Common myeloid progenitor, CD34-positive (primary cell): ENCODE data around the gene CETN3.
"Not testable (repeated sequence)": the region's sequence is repeated elsewhere in the genome, so short reads cannot be mapped to it uniquely, and the experiment has no call there.

Experiments used
- CTCF ChIA-PET: fragments of 350-600 bp; sonication (Branson Sonifier 250); formaldehyde crosslinking; loops from one replicate; lab custom pipeline; 2021; ENCODE audit warnings: antibody characterized with exemption; lab: Charles Lee
- POLR2A ChIA-PET: fragments of 350-600 bp; sonication (Branson Sonifier 250); formaldehyde crosslinking; loops from one replicate; lab custom pipeline; 2021; ENCODE audit warnings: antibody characterized with exemption; lab: Charles Lee
- DNase-seq, 3 donors: peaks; one replicate each; pipeline versions ENCODE4 v3.0.0 to v3.0.0-alpha.2; 2013
- H3K27ac ChIP-seq, 2 experiments: 1 replicate in 1 of 2; 2 replicates in 1 of 2; pipeline ENCODE4 v1.7.0; 2013; ENCODE audit warnings: inconsistent platforms in 2 of 2, low read length in 2 of 2, mild to moderate bottlenecking in 2 of 2, low read depth in 1 of 2, moderate library complexity in 1 of 2; ENCODE audit not compliant: severe bottlenecking in 2 of 2, insufficient read depth in 1 of 2, poor library complexity in 1 of 2
- H3K27me3 ChIP-seq, 5 experiments: replicated peaks in 2 of 5; 1 replicate in 3 of 5; 2 replicates in 2 of 5; pipeline versions ENCODE4 v1.6.1 to v1.7.0; 2013; ENCODE audit warnings: low read length in 4 of 5, mild to moderate bottlenecking in 2 of 5, moderate library complexity in 2 of 5, inconsistent platforms in 1 of 5; ENCODE audit not compliant: insufficient read depth in 5 of 5, control insufficient read depth in 4 of 5
- H3K36me3 ChIP-seq, 4 experiments: 1 replicate in 2 of 4; 2 replicates in 2 of 4; pipeline versions ENCODE4 v1.6.1 to v1.7.0; 2013; ENCODE audit warnings: low read length in 3 of 4, control low read depth in 1 of 4, mild to moderate bottlenecking in 1 of 4; ENCODE audit not compliant: control insufficient read depth in 4 of 4, insufficient read depth in 4 of 4
- H3K4me1 ChIP-seq, 4 experiments: 1 replicate in 3 of 4; 2 replicates in 1 of 4; pipeline versions ENCODE4 v1.6.1 to v1.7.1; 2013; ENCODE audit warnings: low read length in 3 of 4, mild to moderate bottlenecking in 3 of 4, control low read depth in 1 of 4, inconsistent platforms in 1 of 4, moderate library complexity in 1 of 4; ENCODE audit not compliant: control insufficient read depth in 4 of 4, insufficient read depth in 4 of 4; ENCODE audit errors: control extremely low read depth in 1 of 4
- H3K4me3 ChIP-seq, 7 experiments: 1 replicate in 4 of 7; 2 replicates in 3 of 7; pipeline versions ENCODE4 v1.5.1 to v1.7.0; 2013; ENCODE audit warnings: mild to moderate bottlenecking in 7 of 7, low read length in 6 of 7, moderate library complexity in 6 of 7, inconsistent platforms in 2 of 7, low read depth in 2 of 7, control low read depth in 1 of 7; ENCODE audit not compliant: insufficient read depth in 4 of 7, control insufficient read depth in 1 of 7; ENCODE audit errors: extremely low read depth in 1 of 7
- H3K9me3 ChIP-seq, 5 experiments: 1 replicate in 4 of 5; 2 replicates in 1 of 5; pipeline versions ENCODE4 v1.6.1 to v1.7.1; 2013; ENCODE audit warnings: low read length in 4 of 5, mild to moderate bottlenecking in 2 of 5, inconsistent platforms in 1 of 5, low read depth in 1 of 5, moderate library complexity in 1 of 5; ENCODE audit not compliant: control insufficient read depth in 4 of 5, insufficient read depth in 2 of 5; ENCODE audit errors: control extremely low read depth in 1 of 5
- WGBS: methylation state at CpG from one replicate; pipeline ENCODE4 v1.1.5; 2013; ENCODE audit not compliant: insufficient coverage; 5-methylcytosine and 5-hydroxymethylcytosine counted together

The CETN3 gene

GRCh38 chr5:90355635-90356034 lies 53.9 kb downstream of the CETN3 start:
- CTCF ChIA-PET: no interaction called here
- POLR2A ChIA-PET: no interaction called here
- Histone ChIP-seq H3K27ac (no peak overlapping the region), H3K9me3 (peaks cover 0 to 6% (median 1%) of the 10 kb centered on the region in 5 experiments), H3K4me1 (no peaks in the 10 kb centered on the region), H3K36me3 (no peaks in the 10 kb centered on the region), H3K27me3 (no peaks in the 10 kb centered on the region), H3K4me3 (no peak overlapping the region)
- WGBS: 100% methylated on average over 1 of the region's 1 CpG
- no peak for DNase-seq

- no peak for DNase-seq
- WGBS: 100% methylated on average over 3 of the region's 3 CpGs
- no peaks in the 10 kb centered on the region for H3K36me3 ChIP-seq
- no peak overlapping the region for H3K27ac ChIP-seq
- H3K27me3 ChIP-seq: no peaks in the 10 kb centered on the region
- peaks cover 0 to 6% (median 1%) of the 10 kb centered on the region in 5 experiments for H3K9me3 ChIP-seq
- no peaks in the 10 kb centered on the region for H3K4me1 ChIP-seq
- ChIA-PET POLR2A (no interaction called here), CTCF (no interaction called here)
- no peak overlapping the region for H3K4me3 ChIP-seq
Observed at GRCh38 chr5:90353254-90353653, 56.3 kb downstream of the CETN3 start.

GRCh38 chr5:90351101-90351500 lies 58.5 kb downstream of the CETN3 start:
- H3K36me3 ChIP-seq: no peaks in the 10 kb centered on the region

GRCh38 chr5:90347462-90347861 lies 62.1 kb downstream of the CETN3 start:
- Histone ChIP-seq H3K4me1 (no peaks in the 10 kb centered on the region), H3K9me3 (no peaks in the 10 kb centered on the region), H3K4me3 (no peak overlapping the region), H3K27ac (no peak overlapping the region), H3K27me3 (no peaks in the 10 kb centered on the region), H3K36me3 (no peaks in the 10 kb centered on the region)
- DNase-seq: no peak
- ChIA-PET CTCF (interaction anchor here (1.2 kb wide), 1 partner anchor 31 kb away, joined by 3 read pairs; no protein-coding TSS in a partner anchor), POLR2A (no interaction called here)

More at GRCh38 chr5:90351101-90351500, 58.5 kb downstream of the CETN3 start:
- POLR2A ChIA-PET: no interaction called here
- Histone ChIP-seq H3K27me3 (no peaks in the 10 kb centered on the region), H3K9me3 (peaks cover 0 to 6% (median 1%) of the 10 kb centered on the region in 5 experiments), H3K4me3 (no peak overlapping the region), H3K4me1 (no peaks in the 10 kb centered on the region), H3K27ac (no peak overlapping the region)
- CTCF ChIA-PET: no interaction called here
- WGBS: 95% methylated on average over 3 of the region's 3 CpGs
- DNase-seq: no peak

GRCh38 chr5:90345684-90346083 lies 63.9 kb downstream of the CETN3 start:
- H3K9me3 ChIP-seq: no peaks in the 10 kb centered on the region
- no peaks in the 10 kb centered on the region for H3K36me3 ChIP-seq
- no peak overlapping the region for H3K4me3 ChIP-seq
- no peaks in the 10 kb centered on the region for H3K27me3 ChIP-seq
- no peak overlapping the region for H3K27ac ChIP-seq
- H3K4me1 ChIP-seq: no peaks in the 10 kb centered on the region
- POLR2A ChIA-PET: no interaction called here
- CTCF ChIA-PET: no interaction called here
- no CpG with 5 or more reads among the region's 1 CpG for WGBS
- no peak for DNase-seq

- DNase-seq: no peak
- 100% methylated on average over 1 of the region's 1 CpG for WGBS
- ChIA-PET CTCF (no interaction called here), POLR2A (no interaction called here)
- H3K9me3 ChIP-seq: no peaks in the 10 kb centered on the region
- no peak overlapping the region for H3K4me3 ChIP-seq
- no peaks in the 10 kb centered on the region for H3K27me3 ChIP-seq
- no peaks in the 10 kb centered on the region for H3K36me3 ChIP-seq
- H3K27ac ChIP-seq: no peak overlapping the region
- H3K4me1 ChIP-seq: no peaks in the 10 kb centered on the region
Observed at GRCh38 chr5:90344689-90345088, 64.9 kb downstream of the CETN3 start.

- H3K4me3 ChIP-seq, H3K4me1 ChIP-seq, H3K9me3 ChIP-seq, POLR2A ChIA-PET, H3K36me3 ChIP-seq, H3K27ac ChIP-seq, DNase-seq, CTCF ChIA-PET, H3K27me3 ChIP-seq: not testable (repeated sequence)
- WGBS: 100% methylated on average over 3 of the region's 6 CpGs
Observed at GRCh38 chr5:90343731-90344130, 65.8 kb downstream of the CETN3 start.
